Dermis blood vessel endothelial cell (primary cell): ENCODE measurements around the gene C1orf21. TPM values are rescaled to one million over a fixed set of nuclear protein-coding genes. Genes with fewer than 3 reads are reported as not detected.
A peak's percentile ranks its signal among the peaks of the same experiment; 100 is the strongest.

Source experiments
- DNase-seq: peaks from one replicate; pipeline ENCODE4 v3.0.0; 2010
- total RNA-seq: library from RNA; depleted of rRNA; stranded (reverse); fragments of >200 nt; gene quantifications from 2 replicates; pipeline ENCODE4 v1.2.3, GENCODE V29; 2014

The C1orf21 gene
- total RNA-seq, 1 donor from 2014 or later: 41.0 TPM

DNA sequence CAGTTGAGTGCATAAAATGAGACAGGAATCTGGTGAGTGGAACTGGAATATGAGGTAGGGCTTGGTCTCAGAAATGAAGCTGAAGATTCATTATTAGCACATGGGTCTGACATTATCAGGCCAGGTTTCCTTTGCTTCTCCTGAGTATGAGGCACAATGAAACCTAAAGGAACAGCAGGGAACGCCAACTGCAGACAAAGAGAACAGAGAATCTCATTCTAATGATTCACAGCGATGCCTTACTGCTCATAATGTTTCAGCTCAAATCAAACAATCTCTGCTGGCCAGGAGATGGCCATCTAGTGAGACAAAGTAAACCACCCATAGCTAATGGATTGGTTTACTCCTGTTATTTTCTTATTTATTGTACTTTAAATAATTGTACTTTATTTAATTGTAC, 133.5 kb downstream of the C1orf21 start:
- no peak for DNase-seq

DNA sequence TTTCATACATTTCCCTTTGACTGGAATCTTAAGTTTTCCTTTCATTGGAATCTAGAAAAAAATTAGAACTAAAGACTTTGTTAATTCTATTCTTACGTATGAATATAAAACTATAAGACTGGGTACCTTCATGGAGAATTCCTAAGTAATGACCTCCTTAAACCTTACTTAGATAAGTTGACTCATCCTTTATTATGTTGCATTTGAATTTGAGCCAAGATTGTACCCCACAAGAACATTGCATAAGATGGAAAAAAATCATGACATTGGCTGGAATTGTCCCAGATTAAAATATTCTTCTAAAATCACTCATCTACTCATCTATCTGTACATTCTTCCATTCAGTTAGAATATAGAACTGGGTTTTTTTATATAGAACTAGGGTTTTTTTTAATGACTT, 137.4 kb downstream of the C1orf21 start:
- no peak for DNase-seq

DNA sequence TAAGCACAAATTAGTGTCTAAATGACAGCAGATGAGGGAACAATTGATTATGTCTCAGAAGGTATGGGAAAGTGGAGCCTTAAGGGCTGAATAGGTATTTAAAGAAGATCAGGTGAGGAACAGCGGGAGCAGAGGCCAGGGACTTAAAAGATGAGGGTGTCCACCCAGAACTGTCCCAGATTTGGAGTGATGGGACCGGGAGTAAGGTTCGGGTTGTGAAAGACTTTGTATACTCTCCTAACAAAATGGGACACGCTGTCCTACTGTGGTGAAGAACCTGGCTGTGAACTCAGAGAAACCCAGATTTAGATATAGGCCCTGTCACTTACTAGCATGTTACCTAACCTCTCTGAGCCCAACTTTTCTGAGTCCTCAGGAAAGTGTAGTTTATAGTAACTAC, 140.6 kb downstream of the C1orf21 start:
- DNase-seq: no peak

DNA sequence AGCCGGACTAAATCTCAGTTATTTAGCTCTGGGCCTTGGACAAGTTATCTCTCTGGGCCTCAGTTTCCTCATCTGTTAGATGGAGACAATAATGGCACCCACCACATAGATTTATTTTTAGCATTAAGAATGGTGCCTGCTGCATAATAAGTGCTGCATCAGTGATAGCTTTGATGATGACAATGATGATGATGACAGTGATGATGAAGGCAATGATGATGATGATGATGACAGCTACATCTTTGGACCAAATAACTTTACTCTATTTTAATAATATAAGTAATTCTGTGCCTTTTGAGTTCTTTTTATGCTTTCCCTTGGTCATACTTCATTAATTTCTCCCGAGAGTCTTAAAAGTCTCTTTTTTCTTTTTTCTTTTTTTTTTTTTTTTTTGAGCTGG, 143.4 kb downstream of the C1orf21 start:
- no peak for DNase-seq

DNA sequence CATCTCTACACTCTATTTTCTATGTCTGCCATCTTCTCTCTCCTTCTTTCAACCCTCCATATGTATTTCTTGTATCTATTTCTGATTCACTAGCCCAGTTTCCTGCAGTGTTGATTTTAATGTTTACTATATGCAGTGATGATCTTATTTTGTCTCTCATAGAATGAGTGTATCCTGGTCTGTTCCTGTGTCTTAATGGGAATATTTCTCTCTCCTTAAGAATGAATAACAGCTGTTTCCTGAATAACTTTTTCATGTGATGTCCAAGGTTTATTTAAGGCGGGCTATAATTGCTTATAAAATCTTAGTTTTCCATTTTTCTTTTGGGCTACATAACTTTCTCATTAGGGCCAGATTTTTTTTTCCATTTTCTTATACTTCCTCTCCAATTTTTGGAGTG, 144.5 kb downstream of the C1orf21 start:
- no peak for DNase-seq

DNA sequence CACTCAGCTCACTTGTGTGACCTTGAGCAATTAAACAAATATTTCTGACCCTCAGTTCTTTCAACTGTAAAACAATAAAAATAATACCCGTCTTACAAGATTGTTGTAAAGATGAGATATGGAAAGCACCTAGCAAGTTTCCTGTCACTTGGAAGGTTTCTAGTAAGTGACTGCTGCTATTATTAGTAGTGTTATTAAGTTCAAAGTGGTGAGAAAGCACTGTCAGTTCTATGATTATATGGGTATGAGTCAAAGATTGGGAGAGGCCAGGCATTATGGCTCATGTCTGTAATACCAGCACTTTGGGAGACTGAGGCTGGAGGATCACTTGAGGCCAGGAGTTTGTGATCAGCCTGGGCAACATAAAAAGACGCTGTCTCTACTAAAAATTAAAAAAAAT, 145.4 kb downstream of the C1orf21 start:
- DNase-seq: no peak

DNA sequence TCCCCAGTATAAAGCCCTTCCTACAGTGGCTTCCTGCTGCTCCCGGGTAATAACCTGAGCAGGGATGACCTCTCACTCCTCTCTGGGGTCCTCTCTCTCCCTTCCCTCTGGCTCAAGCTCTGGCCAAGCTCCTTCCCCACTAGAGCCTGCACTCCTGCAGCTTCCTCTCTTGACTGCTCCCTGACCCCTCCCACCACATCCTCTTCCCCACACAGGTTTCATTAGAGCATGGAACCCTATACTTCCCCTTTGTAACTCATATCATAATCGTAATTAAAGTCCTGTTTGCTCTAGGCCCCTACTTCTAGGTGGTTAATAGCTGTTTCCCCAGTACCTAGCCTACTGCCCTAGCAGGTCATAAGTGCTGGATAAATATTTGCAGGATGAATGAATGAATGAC, 146.2 kb downstream of the C1orf21 start:
- DNase-seq: no peak

DNA sequence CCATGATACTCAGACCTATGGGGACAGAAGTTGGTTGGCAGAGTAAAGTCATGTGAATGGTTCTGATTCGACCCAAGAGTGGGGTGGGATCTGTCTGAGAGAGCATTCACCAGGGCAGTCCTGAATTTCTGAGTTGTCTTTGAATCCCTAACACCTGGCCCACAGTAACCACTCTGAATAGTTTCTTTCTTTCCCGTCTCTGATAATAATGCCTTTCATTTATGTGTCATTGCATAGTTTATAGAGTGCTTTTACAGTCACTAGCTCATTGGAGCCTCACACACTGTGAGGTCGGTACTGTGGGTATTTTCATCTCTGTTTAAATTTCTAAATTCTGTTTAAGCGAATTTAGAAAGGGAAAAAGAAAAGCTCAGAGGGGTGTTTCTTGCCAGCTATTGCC, 147.1 kb downstream of the C1orf21 start:
- no peak for DNase-seq

DNA sequence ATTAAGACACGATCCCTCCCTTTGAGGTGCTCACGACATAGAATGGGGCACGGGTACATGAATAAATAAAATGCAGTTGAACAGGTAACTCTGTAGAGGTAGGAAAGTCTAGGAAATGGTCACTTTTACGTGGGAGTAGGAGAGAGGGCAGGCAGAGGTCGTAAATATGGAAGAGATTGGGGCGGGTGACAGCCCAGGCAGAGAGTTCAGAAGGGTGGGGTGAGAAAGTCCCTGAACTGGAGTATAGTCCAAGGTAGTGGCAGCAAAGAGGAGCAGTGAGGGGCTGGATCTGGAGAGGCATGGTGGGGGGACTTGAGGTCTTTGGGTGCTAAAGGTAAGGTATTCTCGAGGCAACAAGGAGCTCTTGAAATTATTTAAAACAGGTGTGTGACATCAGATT, 147.9 kb downstream of the C1orf21 start:
- DNase-seq: no peak

DNA sequence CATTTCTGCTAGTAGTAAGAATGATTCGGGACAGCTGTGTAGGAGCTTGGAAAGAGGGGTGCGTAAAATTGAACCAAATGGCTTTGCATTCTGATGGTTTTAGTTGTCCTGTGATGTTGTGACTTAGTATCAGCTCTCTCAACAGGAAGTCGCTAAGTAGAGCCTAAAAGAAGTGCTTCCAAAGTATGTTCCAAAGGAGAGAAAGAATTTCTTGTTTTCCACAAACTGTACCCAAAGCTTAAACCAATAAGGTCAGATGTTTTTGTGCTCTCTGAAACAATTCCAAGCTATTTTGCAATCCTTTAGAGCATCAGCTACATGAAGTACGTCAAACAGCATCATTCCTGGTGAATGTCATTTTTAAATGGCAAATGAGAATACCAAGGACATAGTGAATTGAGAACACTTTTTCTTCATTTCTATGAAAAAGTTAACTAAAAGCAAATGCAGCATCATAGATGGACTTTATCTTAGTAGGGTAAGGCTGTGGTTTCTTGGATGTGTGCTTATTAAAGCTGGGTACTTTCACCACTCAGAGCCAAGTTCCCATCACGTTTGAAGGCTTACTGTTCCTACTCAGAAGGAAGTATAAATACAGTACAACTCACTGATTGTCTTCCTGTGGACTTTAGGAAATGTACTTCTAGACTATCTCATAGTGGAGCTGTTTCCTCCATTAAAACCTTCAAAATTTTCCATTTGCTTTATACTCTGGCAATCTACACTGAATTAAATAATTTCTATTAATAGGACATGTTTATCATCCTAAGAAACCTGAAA, 148.6 kb downstream of the C1orf21 start:
- peak; percentile 4 for DNase-seq

DNA sequence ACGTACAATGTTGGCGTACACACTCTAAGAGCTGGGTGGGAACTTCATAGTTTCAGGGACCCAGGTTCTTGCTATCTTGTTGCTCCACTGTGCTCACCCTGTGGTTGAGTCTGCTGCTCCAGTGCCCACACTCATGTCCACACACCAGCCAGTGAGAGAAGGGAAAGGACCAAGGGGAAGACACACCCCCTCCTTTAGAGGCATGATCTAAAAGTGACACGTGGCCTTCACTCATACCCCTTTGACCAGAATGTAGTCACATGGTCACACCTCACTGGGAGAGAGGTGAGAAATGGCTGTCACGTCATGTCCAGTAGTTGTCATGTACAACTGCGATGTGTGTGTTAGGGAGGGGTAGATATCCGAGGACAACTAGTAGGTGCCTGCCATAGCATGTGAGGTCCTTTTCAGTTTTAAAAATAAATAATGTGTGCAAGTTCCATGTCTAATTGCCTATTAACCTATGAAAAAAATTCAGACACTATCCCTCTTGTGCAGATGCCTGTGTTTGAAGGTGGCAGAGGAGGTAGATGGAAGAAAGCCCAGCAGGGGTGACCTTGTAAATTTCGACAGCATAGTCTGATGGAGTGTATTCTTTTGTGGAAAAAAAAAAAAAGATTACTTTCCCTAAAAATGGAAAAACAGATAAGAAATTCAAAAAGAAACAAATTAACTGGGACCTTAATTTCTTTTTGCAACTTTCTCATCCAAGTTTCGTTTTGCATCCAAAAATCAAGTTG, 149.6 kb downstream of the C1orf21 start:
- no peak for DNase-seq

DNA sequence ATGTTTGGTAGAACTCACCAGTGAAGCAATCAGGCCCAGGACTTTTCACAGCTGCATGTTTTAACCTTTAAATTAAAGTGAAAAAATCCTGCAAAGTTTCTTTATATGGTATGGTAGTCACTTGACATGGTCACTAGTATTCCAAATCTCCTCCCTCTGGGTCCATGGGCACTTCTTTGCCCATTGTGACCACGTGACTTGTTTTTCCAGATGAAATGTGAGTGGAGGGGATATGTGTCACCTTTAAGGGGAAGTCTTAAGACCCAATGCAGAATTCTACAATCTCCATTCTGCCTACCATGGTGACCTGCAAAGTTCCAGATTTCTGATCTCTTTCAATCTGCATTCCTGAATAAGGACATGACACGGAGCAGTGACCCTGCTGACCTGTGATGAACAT, 152.8 kb downstream of the C1orf21 start:
- DNase-seq: no peak

DNA sequence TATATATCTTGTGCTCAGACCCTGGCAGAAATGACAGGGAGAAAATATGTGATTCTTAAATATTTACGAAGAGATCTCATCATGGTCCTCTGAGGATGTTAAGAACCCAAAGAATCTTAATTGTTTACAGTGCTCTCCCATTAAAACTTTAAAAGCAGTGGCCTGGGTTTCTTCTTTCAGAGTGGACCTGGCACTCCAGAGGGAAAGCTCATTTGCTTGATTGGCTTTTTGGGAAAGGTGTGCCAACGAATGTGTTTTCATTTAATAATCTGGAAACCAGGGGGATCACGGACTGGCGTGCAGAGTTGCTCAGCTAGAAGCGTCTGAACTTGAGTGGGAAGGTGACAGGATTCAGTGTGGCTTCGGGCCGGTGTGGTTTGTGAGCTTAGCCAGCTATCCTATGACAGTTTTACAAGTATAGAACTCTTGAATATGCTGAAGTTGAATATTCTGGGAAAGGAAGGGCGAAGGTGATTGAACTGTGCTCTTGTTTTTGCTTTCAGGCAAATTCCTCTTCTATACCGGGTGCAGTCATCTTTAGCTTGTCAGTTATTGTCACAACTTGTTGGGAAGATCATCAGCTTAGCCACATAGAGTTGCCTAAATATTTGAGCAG, 154.8 kb downstream of the C1orf21 start:
- no peak for DNase-seq

DNA sequence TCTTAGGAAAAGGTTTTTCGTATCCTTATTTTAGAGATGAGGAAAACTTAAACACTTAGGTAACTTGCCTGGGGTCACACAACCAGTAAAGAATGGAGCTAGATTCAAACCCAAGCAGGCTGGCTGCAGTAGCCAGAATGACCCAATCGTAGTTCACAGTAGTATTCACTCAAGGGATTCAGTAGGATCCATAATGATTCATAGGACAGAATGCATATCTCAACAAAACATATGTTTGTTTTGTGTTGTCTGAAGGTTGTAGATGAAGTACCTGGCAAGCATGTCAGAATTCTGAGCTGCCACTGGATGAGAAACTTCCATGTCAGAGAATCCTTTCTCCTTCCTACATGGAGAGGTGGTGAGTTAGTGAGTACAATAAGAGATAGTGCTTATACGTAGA, 155.5 kb downstream of the C1orf21 start:
- DNase-seq: no peak

DNA sequence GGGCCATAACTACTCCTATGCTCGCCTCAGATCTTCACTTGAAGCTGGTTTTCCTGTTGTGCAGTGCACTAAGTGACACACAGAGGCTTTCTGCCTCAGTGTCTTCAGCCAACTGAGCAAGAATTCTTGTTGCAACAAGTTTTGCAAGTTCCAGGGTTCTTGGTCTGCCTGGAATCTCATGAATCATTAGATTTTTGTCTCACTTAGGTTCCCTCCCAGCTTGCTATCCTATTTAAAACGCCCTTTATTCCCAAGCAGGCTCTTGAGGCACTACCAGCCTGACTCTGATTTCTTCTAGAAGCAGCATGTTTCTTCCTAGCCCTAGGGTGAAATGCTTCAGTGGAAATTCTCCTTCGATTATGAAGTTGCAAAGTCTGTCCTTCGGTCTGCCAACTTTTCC, 158.8 kb downstream of the C1orf21 start:
- no peak for DNase-seq

DNA sequence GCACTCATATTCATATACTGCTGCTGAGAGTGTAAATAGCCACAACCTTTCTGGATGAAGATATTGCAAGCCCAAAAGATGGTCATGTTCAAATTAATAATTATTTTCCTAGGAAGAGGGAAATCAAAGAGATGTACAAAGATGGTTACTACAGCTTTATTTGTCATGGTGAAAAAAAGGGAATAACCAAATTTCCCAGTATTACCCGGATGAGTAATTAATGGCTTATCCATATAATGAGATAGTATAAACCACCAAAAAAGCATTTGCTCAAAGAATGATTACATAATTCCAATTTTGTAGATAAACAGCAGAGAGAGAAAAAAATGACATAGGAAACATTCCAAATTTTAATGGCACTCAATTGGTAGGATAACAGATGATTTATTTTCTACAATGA, 165.6 kb downstream of the C1orf21 start:
- no peak for DNase-seq

DNA sequence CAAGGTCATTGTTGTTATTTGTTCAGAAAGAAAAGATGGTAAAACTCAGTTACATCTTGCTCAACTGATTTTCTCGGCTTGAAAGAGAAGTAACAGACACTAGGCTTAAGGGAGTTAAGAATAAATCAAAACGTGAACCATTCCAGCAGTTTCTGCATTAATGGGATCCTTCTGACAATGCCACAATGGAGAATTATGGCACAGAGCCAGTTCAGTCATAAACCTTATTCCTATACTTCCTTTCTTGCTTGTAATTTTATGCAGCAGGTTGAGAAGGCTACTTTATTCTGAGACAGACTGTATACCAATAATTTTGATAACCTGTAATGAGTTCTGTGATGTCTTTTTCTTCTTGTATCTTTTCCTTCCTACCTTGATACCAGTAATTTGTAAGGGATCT, 167.0 kb downstream of the C1orf21 start:
- DNase-seq: peak; percentile 66

DNA sequence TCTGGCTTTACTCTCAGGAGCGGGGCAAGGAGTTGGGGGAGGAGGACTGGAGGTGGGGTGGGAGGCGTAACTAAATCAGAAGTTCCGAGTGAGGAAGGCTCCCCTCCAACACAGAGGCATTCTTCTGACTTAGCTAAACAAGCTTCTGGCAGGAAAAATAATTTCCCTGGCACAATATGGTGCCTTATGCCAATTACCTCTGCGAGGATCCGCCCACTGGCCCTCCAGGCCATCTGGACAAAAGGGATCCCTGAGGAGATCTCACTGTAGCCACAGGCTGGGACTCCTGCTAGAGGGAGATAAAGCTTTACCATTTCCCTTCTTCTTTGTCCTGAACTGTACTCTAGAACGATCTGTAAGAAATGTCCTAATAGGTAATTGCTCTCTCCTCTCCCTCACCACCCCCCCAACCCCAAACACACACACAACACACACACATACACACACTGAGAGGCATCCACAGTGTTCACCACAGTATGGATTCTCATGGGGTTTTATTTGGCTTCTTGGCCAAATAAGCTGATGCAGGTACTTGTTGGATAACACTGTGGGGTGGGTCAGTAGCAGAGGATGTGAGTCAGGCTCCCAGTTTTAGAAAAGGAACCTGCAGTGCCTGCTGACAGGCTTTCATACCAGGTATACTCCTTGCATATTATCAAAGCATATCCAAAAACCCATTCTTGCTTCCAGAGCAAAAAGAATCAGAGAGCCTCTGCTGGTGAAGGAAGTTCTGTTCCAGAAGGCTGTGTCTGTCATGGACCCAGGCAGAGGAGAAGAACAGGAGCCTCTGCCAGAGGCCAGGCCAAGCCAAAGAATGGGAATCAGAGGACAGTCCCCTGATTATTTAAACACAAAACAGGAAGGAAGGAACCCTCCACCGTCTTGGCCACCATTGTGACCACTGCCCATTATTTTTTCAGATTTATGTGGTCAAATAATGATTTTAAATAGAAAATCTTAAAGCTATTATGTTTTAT, 169.1 kb downstream of the C1orf21 start:
- DNase-seq: no peak

DNA sequence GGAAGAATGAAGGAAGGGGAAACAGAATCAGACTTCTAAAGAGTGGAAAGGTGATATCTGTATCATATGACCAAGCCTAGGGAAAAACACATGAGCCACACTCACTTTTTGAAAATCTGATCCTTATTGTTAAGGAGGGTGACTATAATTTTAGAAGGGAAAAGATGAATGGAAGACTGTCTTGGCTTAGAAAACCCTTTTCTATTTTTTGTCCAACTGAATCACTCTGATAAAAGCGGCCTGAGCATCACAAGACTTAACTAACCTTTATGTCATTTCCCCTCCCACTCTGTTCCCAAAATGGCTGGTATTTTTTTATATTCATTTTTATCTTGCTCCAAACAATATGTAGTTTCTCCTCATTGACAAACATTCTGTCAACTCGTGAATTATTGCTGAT, 169.8 kb downstream of the C1orf21 start:
- no peak for DNase-seq

DNA sequence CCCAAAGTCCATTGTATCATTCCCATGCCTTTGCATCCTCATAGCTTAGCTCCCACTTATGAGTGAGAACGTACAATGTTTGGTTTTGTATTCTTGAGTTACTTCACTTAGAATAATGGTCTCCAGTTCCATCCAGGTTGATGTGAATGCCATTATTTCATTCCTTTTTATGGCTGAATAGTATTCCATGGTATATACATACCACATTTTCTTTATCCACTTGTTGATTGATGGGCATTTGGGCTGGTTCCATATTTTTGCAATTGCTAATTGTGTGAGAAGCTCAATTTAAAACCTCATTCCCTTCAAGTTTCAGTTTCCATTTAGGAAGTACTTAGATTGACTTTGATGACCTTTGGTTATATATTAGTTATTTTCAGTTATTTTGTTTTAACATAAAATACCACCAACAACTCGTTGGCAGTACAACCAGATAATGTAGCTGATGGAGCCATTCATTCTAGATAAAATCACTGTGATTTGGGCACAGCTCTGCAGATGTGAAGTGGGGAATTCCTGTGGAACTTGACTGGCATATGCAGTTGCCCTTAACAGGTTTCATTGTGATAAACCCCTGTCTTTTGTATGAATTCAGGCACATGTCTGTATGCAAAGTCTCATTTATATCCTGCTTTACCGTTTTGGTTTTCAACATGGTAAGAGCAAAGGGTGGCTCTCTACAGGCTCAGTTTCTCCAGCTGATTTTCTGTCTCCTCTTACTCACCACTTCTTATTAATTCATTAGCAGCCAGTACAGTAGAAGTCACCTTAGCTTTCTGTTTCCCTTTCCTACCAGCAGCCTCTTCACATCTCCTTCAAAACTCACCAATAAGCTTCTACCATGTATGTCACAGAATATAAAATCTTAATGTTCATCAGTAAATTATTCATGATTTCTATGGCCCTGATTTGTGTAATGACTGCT, 170.9 kb downstream of the C1orf21 start:
- DNase-seq: no peak

DNA sequence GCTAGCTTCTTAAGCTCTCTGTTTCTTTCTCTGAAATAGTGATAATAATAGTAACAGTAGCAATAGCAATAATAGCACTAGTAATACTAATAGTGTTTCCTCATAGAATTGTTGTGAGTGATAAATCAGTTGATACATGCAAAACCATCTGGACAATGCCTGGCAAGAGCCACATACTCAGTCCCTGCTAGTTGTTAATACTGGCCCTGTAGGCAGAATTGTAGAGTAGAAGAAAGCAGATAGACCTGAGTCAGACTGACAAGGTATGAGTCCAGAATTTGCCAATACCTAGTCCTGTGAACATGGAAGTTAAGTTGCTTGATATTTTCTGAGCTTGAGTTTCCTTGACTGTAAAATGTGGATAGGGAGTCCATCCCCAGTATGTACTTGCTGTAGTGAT, 171.9 kb downstream of the C1orf21 start:
- no peak for DNase-seq
